NCI-H526 treated with DMSO at 0.1 percent for 48 hours (cell line): Measurements from ENCODE around the gene MFN2.
"Not testable (repeated sequence)": the region's sequence is repeated elsewhere in the genome, so short reads cannot be mapped to it uniquely, and the experiment has no call there.

ENCODE experiments used
- DNase-seq: peaks from one replicate; lab custom pipeline; 2025; lab: John Stamatoyannopoulos, UW

The MFN2 gene

GRCh38 chr1:12022036-12022435, 41.8 kb downstream of the MFN2 start:
- DNase-seq, result no peak

- DNase-seq, result no peak
Measured at GRCh38 chr1:12026586-12026985, 46.3 kb downstream of the MFN2 start.

- no peak for DNase-seq
Measured at GRCh38 chr1:12028248-12028647, 48.0 kb downstream of the MFN2 start.

GRCh38 chr1:12028957-12029511, 48.8 kb downstream of the MFN2 start:
- DNase-seq, result no peak

- no peak for DNase-seq
Measured at GRCh38 chr1:12029720-12030339, 49.6 kb downstream of the MFN2 start.

- DNase-seq, result no peak
Measured at GRCh38 chr1:12031039-12031980, 51.1 kb downstream of the MFN2 start.

- no peak for DNase-seq
Measured at GRCh38 chr1:12032161-12032621, 51.9 kb downstream of the MFN2 start.

GRCh38 chr1:12033441-12033840, 53.2 kb downstream of the MFN2 start:
- DNase-seq, result not testable (repeated sequence)

GRCh38 chr1:12034381-12034801, 54.1 kb downstream of the MFN2 start:
- DNase-seq, result no peak

- DNase-seq, result no peak
Measured at GRCh38 chr1:12035312-12035711, 55.1 kb downstream of the MFN2 start.

GRCh38 chr1:12037486-12038355, 57.5 kb downstream of the MFN2 start:
- no peak for DNase-seq

- no peak for DNase-seq
Measured at GRCh38 chr1:12038356-12039163, 58.3 kb downstream of the MFN2 start.

- no peak for DNase-seq
Measured at GRCh38 chr1:12039164-12039525, 58.9 kb downstream of the MFN2 start.

GRCh38 chr1:12039824-12040456, 59.7 kb downstream of the MFN2 start:
- DNase-seq, result not testable (repeated sequence)

- DNase-seq, result no peak
Measured at GRCh38 chr1:12040457-12041051, 60.3 kb downstream of the MFN2 start.

GRCh38 chr1:12044187-12044877, 64.1 kb downstream of the MFN2 start:
- not testable (repeated sequence) for DNase-seq

- no peak for DNase-seq
Measured at GRCh38 chr1:12046749-12047119, 66.5 kb downstream of the MFN2 start.

- DNase-seq, result no peak
Measured at GRCh38 chr1:12047120-12047876, 67.1 kb downstream of the MFN2 start.

GRCh38 chr1:12048372-12048771, 68.1 kb downstream of the MFN2 start:
- DNase-seq, result no peak
